Measurements from ENCODE around the gene PSAPL1.

The PSAPL1 gene

GRCh38 chr4:7450775-7451433 lies 16.2 kb upstream of the PSAPL1 start:
- no peak for TF ChIP-seq POLR2A (IDR thresholded peaks at IDR 0.05; ENCODE audit: low read depth, low read length)
- DNase-seq (ENCODE audit: insufficient read length, low spot score) = no peak
- FAIRE-seq = no peak

DNA sequence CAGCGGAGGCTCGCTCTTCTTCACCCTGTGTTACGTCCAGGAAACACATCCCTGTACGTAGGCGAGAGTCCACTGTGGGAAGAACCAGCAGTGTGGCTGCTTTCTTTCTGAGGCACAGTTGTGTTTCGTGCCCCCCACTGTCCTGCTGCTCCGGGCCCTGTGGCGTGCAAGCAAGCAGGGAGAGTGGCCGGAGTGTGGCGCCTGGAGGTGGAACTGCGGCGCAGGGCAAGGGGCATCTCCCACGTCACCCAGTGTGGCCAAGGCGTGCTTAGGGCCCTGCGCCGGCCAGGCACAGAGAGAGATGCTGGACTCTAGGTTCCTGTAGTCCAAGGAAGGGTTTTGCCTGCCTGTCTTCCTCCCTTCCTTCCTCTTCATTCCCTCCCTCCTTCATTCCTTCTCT lies 13.3 kb upstream of the PSAPL1 start:
- FAIRE-seq = no peak
- no peak for DNase-seq (ENCODE audit: insufficient read length, low spot score)
- TF ChIP-seq POLR2A (IDR thresholded peaks at IDR 0.05; ENCODE audit: low read depth, low read length) = no peak

DNA sequence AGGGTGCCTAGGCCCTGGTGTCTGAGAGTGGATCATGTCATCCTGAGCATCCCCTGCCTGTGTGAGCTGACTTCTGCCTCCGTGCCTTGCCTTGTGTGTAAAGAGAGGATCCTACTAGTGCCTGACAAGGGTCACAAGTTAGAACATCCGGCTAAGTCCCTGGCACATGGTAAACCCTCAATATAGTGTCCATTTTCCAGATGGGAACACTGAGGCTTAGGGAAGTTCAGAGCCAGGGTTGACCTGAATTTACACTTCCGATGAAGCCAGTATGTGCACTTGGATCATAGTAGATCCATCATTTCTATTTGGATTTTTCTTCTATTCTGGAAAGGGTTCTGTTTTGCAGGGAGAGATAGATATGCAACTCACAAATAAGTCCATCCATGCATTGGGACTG lies 12.5 kb upstream of the PSAPL1 start:
- no peak for DNase-seq (ENCODE audit: insufficient read length, low spot score)
- no peak for FAIRE-seq
- TF ChIP-seq POLR2A (IDR thresholded peaks at IDR 0.05; ENCODE audit: low read depth, low read length) = no peak

GRCh38 chr4:7444731-7445130 lies 10.0 kb upstream of the PSAPL1 start:
- TF ChIP-seq POLR2A (IDR thresholded peaks at IDR 0.05; ENCODE audit: low read depth, low read length) = no peak
- FAIRE-seq = no peak
- no peak for DNase-seq (ENCODE audit: insufficient read length, low spot score)

GRCh38 chr4:7444314-7444713 lies 9.6 kb upstream of the PSAPL1 start:
- DNase-seq (ENCODE audit: insufficient read length, low spot score) = no peak
- TF ChIP-seq POLR2A (IDR thresholded peaks at IDR 0.05; ENCODE audit: low read depth, low read length) = no peak
- no peak for FAIRE-seq

GRCh38 chr4:7442574-7443162 lies 7.9 kb upstream of the PSAPL1 start:
- TF ChIP-seq POLR2A (IDR thresholded peaks at IDR 0.05; ENCODE audit: low read depth, low read length) = no peak
- DNase-seq (ENCODE audit: insufficient read length, low spot score) (no peak), FAIRE-seq (no peak)

DNA sequence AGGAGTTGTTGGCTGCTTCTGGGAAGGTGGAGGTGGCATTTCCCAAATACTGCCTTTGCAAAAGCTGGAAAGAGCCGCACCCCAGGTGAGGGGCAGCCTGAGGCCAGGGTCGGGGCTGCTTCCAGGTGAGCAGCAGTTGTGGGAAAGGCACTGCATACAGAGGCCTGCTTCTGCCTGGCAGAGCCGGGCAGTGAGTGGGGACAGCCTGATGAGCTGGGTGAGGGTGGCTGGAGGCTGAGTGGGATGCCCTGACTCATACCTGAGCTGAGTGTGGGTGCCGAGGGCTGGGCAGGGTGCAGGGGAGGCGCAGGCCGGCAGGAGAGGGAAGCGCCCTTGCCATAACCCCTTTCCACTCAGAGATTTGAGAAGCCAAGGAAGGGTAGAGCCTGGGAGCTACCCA lies 6.5 kb upstream of the PSAPL1 start:
- no peak for FAIRE-seq
- no peak for TF ChIP-seq POLR2A (IDR thresholded peaks at IDR 0.05; ENCODE audit: low read depth, low read length)

GRCh38 chr4:7439699-7440098 lies 5.0 kb upstream of the PSAPL1 start:
- no peak for FAIRE-seq
- DNase-seq (ENCODE audit: insufficient read length, low spot score) = no peak
- no peak for TF ChIP-seq POLR2A (IDR thresholded peaks at IDR 0.05; ENCODE audit: low read depth, low read length)

More for the DNA sequence above, 6.5 kb upstream of the PSAPL1 start:
- DNase-seq (ENCODE audit: insufficient read length, low spot score) = no peak

DNA sequence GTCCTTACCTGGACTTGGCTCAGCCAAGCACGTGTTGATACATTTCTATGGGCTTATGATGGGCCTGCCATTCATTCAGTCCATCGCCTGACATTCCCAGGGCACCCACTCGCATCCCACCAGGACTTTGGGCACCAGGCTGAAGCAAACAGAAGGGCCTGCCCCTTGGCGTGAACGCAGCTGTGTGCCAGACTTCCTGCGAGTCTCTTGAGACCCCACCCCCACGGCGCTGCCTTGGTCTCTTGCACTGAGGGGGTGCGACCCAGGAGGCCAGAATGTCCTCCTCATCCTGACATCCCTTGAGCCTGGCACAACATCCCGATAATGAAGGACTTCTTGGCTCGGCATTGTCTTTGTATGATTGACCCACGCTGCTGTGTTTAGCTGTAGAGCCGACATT lies 1.5 kb upstream of the PSAPL1 start:
- TF ChIP-seq POLR2A (IDR thresholded peaks at IDR 0.05; ENCODE audit: low read depth, low read length) = no peak
- DNase-seq (ENCODE audit: insufficient read length, low spot score) (no peak), FAIRE-seq (no peak)

GRCh38 chr4:7435471-7436061 lies 836 bp upstream of the PSAPL1 start:
- no peak for TF ChIP-seq POLR2A (IDR thresholded peaks at IDR 0.05; ENCODE audit: low read depth, low read length)
- DNase-seq (ENCODE audit: insufficient read length, low spot score) (no peak), FAIRE-seq (no peak)

DNA sequence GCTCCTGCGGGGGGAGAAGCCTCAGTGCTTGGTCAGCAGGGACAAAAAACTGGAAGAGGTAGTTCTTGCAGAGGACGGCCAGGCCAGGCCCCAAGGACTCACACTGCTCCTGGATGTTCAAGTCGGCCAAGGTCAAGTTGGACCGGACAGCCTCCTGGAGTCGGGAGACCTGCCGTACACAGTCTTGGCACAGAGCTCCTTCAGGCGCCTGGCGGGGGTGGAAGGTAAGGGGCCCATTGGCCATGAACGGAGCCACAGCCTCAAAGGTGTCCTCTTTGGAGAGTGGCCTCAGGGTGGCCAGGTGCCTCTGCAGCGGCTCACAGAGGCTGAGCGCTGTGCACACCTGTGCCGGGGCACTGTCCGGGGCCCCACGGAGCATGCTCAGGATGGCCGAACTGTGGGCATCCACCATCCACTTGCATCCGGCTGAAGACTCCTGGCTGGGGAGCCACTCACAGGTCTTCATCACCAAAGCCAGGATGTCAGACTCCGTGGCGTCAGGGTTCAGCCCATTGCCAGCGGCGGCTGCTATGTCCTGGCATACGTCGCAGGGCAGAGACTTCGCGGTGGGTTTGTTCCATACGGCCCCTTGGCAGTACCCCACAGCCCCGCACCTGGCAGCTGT lies 477 bp downstream of the PSAPL1 start:
- no peak for FAIRE-seq
- TF ChIP-seq POLR2A (IDR thresholded peaks at IDR 0.05; ENCODE audit: low read depth, low read length) = no peak
- no peak for DNase-seq (ENCODE audit: insufficient read length, low spot score)

- DNase-seq (ENCODE audit: insufficient read length, low spot score) (no peak), FAIRE-seq (no peak)
- TF ChIP-seq POLR2A (IDR thresholded peaks at IDR 0.05; ENCODE audit: low read depth, low read length) = no peak
These were observed 1.2 kb downstream of the PSAPL1 start for GRCh38 chr4:7433376-7434140.

GRCh38 chr4:7432531-7433375 lies 2.0 kb downstream of the PSAPL1 start:
- DNase-seq (ENCODE audit: insufficient read length, low spot score) (no peak), FAIRE-seq (no peak)
- TF ChIP-seq POLR2A (IDR thresholded peaks at IDR 0.05; ENCODE audit: low read depth, low read length) = no peak

Measured in H54 (cell line).